Measurements from ENCODE around the gene NR2F1.

The NR2F1 gene

DNA sequence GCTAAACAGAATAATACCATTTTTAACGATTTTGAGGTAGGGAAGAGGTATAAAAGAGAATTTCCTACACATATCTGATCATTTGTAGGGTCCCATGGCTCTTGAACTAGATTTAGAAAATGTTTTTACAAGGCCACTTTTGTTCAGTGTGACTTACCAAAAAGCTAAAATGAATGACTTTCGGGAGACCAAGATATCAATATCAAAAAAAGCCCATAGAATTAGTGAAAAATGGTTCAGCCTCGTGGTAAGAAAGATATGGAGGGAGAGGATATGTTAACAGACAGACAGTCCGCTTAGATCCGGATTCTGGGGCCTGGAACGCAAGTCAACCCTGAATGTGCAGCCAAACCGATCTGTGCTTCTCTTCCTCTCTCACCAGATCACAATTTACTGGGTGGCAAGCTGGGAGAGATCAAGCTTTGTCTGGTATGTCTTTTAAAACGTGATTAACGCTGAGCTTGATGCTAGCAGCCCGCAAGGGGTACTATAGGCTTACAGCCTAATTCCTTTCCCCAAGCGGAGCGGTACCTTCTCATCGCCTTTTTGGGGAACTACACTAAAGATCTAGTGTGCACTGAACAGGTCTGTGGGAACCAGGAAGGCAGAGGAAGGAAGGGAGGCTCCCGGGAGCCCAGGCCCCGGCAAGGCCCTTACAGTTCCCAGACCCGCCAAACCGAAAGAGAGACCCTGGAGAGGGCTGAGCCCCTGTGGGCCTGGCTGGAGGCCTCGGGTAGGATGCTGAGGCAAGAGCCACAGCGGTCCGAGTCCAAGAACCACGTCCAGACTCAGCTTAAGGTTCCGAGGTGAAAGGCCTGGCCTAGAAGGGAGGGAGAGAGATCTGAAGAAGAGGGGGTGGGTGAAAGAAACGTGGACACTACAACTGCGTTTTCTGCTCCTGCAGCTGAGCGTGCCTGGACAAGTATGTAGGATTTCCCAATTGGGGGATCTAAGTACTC lies 4.9 kb upstream of the NR2F1 start:
- DNase-seq (ENCODE audit: low read depth in 2 of 2), result no peak

GRCh38 chr5:93578813-93579691 lies 4.0 kb upstream of the NR2F1 start:
- DNase-seq (ENCODE audit: low read depth in 2 of 2), result no peak

DNA sequence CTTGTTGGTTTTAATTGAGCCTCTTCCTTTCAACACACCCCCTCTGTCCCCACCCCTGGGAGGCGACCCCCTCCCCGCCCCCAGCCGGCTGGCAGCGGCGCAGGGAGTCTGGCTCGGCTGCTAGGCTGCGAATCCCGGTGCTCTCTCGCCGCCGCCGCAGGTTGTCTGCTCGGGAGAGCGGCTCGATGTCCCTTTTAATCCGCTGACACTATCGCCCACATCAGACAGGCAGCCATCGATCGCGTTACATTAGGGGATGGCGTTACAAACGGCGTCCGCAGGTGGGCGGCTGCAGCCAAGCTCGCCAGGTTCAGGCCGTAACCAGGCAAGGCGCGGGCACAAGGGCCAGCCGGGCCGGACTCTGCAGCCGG lies 3.3 kb upstream of the NR2F1 start:
- DNase-seq (ENCODE audit: low read depth in 2 of 2), result no peak

DNA sequence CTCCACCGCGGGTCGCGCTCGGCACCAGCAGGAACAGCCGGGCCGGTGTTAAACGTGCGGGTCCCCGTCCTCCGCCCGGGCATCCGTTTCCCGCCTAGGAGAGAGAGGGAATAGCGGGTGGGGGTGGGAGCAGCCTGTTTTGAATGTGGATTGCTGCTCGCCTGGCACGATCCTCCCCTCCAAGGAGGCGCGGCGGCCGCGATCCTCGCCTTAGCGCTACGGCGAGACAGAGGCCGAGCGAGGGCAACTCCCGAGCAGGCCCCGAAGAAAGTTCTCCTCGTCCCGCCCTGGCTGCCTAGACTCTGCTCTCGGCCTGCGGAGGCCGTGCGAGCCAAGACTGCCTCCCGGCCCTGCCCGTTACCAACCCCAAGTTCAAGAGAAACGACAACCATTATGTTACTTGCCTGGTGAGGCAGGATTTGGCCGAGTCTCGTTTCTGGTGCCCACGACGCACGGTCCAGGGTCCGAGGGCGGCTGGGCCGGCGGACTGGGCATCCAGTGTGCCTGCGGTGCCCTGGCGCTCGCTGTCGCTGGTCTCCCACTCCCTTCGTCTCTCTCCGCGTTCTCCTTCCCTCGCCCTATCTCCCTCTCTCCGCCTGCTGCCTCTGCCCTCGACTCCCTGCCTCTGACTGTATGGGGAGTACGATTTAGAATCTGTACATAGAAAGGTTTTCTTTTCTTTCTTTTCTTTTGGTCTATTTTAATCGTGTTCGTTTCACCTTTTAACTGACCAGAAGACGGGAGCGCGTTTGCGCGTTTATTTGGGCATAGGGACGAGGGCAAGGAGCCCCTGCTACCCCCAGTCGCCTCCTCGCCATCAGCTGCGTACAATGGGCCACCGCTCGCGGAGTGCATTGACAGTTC lies 2.7 kb upstream of the NR2F1 start:
- no peak for DNase-seq (ENCODE audit: low read depth in 2 of 2)

- DNase-seq (ENCODE audit: low read depth in 2 of 2), result no peak
These were observed 2.0 kb upstream of the NR2F1 start, which contains the start of gene NR2F1-AS1 for GRCh38 chr5:93580927-93581445. NR2F1-AS1 (minus strand) TSS chr5:93581219.

DNA sequence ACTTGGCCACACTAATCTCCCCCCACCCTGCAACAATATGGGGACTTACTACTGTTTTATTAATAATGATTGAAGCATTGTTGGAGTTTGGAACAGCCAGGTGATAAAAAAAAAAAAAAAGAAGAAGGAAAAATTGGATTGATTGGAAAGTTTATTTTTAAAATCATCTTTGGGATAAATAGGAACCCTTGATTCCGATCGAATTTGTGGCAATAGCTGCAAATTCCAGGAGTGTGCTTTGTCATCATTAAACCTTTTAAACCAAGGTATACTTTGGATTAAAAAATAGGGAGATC lies 907 bp upstream of the NR2F1 start:
- DNase-seq (ENCODE audit: low read depth in 2 of 2), result no peak

DNA sequence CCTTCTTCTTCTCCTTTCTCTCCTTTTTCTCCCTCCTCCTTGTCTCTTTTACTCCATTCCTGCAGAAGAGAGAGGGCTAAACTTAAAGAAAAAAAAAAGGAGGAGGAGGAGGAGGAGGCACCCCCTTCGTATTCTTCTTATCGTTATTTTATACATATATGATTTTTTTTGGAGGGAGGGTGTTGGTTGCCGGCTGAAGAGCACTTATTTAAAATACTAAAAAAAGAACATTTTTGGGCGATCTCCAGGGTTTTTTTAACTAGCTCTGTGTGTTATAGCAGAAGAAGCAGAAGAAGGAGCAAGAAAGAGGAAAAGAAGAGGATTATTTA lies 381 bp downstream of the NR2F1 start:
- DNase-seq (ENCODE audit: low read depth in 2 of 2), result no peak

- no peak for DNase-seq (ENCODE audit: low read depth in 2 of 2)
These were observed 960 bp downstream of the NR2F1 start for GRCh38 chr5:93583768-93584595.

- DNase-seq (ENCODE audit: low read depth in 2 of 2), result no peak
These were observed 1.6 kb downstream of the NR2F1 start for GRCh38 chr5:93584596-93585040.

GRCh38 chr5:93585041-93585766 lies 2.2 kb downstream of the NR2F1 start:
- DNase-seq (ENCODE audit: low read depth in 2 of 2), result no peak

GRCh38 chr5:93585767-93586385 lies 2.9 kb downstream of the NR2F1 start:
- DNase-seq (ENCODE audit: low read depth in 2 of 2), result no peak

GRCh38 chr5:93586736-93587596 lies 3.9 kb downstream of the NR2F1 start:
- DNase-seq (ENCODE audit: low read depth in 2 of 2), result no peak

DNA sequence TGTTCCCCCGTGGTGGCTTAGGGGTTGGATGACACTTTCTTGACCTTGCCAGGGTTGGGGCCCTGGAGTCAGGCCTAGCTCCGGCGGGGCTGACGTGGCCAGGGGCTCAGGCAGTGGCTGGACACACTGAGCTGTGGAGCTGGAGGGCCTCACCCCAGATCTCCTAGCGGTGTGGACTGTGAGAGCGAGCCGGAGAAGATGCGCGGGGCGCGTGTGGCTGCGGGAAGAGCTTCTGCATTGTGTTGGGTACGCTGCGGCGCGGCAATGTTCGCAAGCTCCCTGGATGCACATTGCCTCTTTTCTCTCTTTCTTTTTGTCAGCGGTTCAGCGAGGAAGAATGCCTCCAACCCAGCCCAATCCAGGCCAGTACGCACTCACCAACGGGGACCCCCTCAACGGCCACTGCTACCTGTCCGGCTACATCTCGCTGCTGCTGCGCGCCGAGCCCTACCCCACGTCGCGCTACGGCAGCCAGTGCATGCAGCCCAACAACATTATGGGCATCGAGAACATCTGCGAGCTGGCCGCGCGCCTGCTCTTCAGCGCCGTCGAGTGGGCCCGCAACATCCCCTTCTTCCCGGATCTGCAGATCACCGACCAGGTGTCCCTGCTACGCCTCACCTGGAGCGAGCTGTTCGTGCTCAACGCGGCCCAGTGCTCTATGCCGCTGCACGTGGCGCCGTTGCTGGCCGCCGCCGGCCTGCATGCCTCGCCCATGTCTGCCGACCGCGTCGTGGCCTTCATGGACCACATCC lies 4.8 kb downstream of the NR2F1 start:
- no peak for DNase-seq (ENCODE audit: low read depth in 2 of 2)

DNA sequence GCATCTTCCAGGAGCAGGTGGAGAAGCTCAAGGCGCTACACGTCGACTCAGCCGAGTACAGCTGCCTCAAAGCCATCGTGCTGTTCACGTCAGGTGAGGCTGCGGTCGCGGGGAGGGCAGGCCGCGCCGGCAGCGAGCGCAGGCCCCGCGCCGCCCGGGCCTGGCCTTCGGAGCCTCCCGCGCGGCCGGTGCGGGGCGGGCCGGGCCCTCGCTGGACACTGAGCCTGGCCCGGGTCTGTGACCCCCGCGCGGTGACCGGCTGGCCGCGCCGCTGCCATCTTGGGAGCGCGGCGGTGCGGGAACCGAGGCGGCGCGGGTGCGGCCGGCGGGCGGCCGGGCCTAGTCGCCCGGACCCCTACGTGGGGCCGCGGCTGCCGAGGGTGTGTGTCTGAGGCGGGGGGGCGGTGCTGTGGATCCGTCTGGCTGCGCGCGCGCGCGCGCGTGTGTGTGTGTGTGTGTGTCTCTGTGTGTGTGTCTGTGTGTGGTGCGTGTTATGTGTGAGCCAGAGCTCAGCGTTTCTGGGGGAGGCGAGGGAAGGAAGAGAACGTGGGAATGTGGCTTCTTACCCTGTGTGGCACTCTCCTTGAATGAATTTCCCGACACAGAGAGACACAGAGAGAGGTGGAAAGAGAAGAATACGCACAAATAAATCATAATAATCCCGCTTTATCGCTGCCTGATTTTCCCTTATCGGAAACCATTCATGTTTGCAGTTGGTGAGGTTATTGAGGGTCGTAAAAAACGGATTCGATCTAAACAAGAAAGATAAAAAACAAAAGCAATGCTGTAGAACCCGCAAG lies 5.5 kb downstream of the NR2F1 start:
- DNase-seq (ENCODE audit: low read depth in 2 of 2), result no peak

DNA sequence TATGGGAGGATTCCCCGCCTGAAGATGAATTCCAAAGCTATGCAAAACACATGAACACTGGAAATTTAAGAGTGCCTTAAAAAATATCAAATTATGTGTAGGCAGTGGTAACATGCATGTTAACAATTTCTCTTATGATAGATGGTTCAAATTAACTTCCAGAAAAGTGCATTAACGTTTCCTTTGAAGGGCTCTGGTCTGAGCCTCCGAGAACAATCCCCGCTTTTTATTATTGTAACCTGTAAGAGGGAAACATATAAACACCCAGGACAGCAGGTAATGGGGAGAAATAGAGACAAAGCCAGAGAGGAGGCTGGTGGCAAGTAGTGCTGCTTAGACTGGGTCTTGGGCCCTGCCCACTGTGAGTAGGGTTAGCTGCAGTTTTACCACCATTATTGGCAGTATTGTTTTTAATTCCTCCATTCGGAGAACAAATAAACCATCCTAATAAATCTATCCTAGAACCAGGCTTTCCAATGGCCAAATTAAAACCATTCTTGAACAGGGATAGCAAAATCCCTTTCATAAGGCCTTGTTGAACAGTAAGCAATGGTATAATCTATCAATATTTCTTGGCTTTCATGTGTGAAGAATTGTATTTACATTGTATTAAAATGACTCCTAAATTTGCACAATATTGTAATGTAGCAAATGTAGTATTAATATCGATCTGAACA lies 6.3 kb downstream of the NR2F1 start:
- DNase-seq (ENCODE audit: low read depth in 2 of 2), result no peak

GRCh38 chr5:93589829-93590215 lies 6.8 kb downstream of the NR2F1 start:
- no peak for DNase-seq (ENCODE audit: low read depth in 2 of 2)

DNA sequence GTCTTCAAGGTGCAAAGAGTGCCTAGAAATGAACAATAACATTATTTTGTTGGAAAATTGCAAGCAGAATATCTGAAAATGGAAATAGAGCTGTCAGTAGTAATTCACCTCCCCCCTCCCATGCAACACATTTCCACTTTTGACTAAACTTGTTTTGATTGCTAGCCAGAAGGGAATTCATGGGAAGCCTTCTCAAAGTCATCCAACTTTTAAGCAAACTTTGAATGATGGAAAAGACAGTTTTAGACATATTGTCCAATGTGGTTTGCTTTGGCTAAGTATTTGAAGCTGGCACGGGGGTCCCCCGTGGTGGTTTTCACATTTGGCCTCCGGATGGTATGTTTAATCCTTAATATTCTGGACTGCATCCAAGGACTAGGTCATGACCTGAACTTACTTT lies 7.5 kb downstream of the NR2F1 start:
- DNase-seq (ENCODE audit: low read depth in 2 of 2), result no peak
